Cortex of kidney (tissue), 1 donor: ENCODE results near the gene CEP135.

ENCODE experiments used
- DNase-seq: peaks from one replicate; lab custom pipeline; 2025; lab: John Stamatoyannopoulos, UW

The CEP135 gene

GRCh38 chr4:56080384-56080783 lies 131.6 kb downstream of the CEP135 start:
- no peak for DNase-seq

GRCh38 chr4:56082829-56083228 lies 134.1 kb downstream of the CEP135 start:
- no peak for DNase-seq
